ENCODE results near the gene RAB4A. TPM values are rescaled to one million over a fixed set of nuclear protein-coding genes. Genes with fewer than 3 reads are reported as not detected.

The RAB4A gene
- total and polyA plus RNA-seq, 9 of the 15 experiments (the other 6 are each of a cell fraction or from before 2014, with no cell fraction given): 8.3 to 61.0 (median 26.7) TPM

GRCh38 chr1:229336345-229336744 is 65.4 kb downstream of the RAB4A start:
- FAIRE-seq (no peak), DNase-seq (ENCODE audit: extremely low read depth in 1 of 4, low spot score in 3 of 4) (no peak), ATAC-seq (no peak)
- Histone ChIP-seq H2AFZ (ENCODE audit: low read depth, low read length) (no peak overlapping the region), H3K36me3 (ENCODE audit: control insufficient read depth, insufficient read depth, low read length) (peaks cover 14% of the 10 kb centered on the region; the same call in 2 of the 3 replicates), H3K4me3 (no peak overlapping the region), H3K9ac (ENCODE audit: insufficient read depth in 1 of 2, low read depth in 2 of 2, low read length in 2 of 2) (peak overlapping the region in 1 of 2 experiments; percentile 17; a peak in 1 of 4 replicates), H3K4me1 (replicated peaks in 1 of 2; ENCODE audit: control insufficient read depth in 2 of 2, insufficient read depth in 2 of 2, low read length in 2 of 2) (peaks cover 10 to 13% of the 10 kb centered on the region in 2 experiments; a peak in 4 of 5 replicates), H3K27me3 (ENCODE audit: control insufficient read depth in 2 of 2, insufficient read depth in 2 of 2, low read length in 2 of 2) (no peaks in the 10 kb centered on the region), H3K79me2 (ENCODE audit: control insufficient read depth, insufficient read depth, low read length) (peaks cover 70% of the 10 kb centered on the region), H3K9me3 (replicated peaks; ENCODE audit: control insufficient read depth, insufficient read depth, low read depth, low read length) (no peaks in the 10 kb centered on the region; the same call in 1 of the 2 replicates), H3K4me2 (ENCODE audit: insufficient read depth, low read length) (no peak overlapping the region), H3K27ac (ENCODE audit: extremely low read depth, low read depth, low read length) (no peak overlapping the region), H4K20me1 (replicated peaks; ENCODE audit: control insufficient read depth, insufficient read depth, low read length) (0 out of 2 replicates have a peak, but pooled peaks cover under 1% of the 10 kb centered on the region), H3K9me1 (ENCODE audit: control insufficient read depth, insufficient read depth, low read length) (no peaks in the 10 kb centered on the region)
- BruUV-seq (replicated peaks): no TSS peak
- TF ChIP-seq PHF8 (IDR thresholded peaks at IDR 0.05; ENCODE audit: borderline replicate concordance, low read length) (no peak), ZNF75A (CRISPR knock-in tag; IDR thresholded peaks at IDR 0.05) (no peak), TSC22D4 (tag; IDR thresholded peaks at IDR 0.05) (no peak), U2AF2 (optimal IDR thresholded peaks at IDR 0.05; ENCODE audit: low read depth, low read length) (no peak), KDM2B (CRISPR knock-in tag; IDR thresholded peaks at IDR 0.05) (no peak), ATF7 (IDR thresholded peaks at IDR 0.05) (no peak), PKNOX1 (IDR thresholded peaks at IDR 0.05) (no peak), ZNF197 (CRISPR knock-in tag; IDR thresholded peaks at IDR 0.05; ENCODE audit: low read depth) (no peak), NONO (IDR thresholded peaks at IDR 0.05; ENCODE audit: low read depth in 2 of 2, low read length in 1 of 2) (no peak)
- intact Hi-C loops (cut with micrococcal nuclease): no loop called here
- ChIA-PET CTCF (ENCODE audit: low intra/inter-chr PET ratio) (no interaction called here), POLR2A (interaction anchor here (0.7 to 1.5 kb wide), 3 partner anchors 11 to 66 kb away, joined by 3 read pairs; partner anchors contain the start of gene RAB4A)
- in situ Hi-C loops (cut with MboI): no loop called here
- WGBS (ENCODE audit: insufficient coverage, low coverage, missing lambda C conversion rate): 78% methylated on average over 3 of the region's 3 CpGs
